Measurements from ENCODE around the gene ATAD3A. TPM values are rescaled to one million over a fixed set of nuclear protein-coding genes. Genes with fewer than 3 reads are reported as not detected.
"Not testable (repeated sequence)": the region's sequence is repeated elsewhere in the genome, so short reads cannot be mapped to it uniquely, and the experiment has no call there.

The ATAD3A gene
- total and polyA plus RNA-seq, 7 experiments from 2014 or later, result 5.4 to 41.3 (median 21.5) TPM

GRCh38 chr1:1510912-1511532 is 940 bp upstream of the ATAD3A start:
- H3K27ac Mint-ChIP-seq, result peak overlapping the region; percentile 81 to 96 (median 90)
- Histone ChIP-seq H3K9me3 (ENCODE audit: control insufficient read depth in 2 of 3, low read length in 3 of 3) (no peaks in the 10 kb centered on the region), H3K27ac (ENCODE audit: low read depth, low read length) (peak overlapping the region; percentile 85), H3K27me3 (ENCODE audit: control insufficient read depth in 2 of 2, insufficient read depth in 2 of 2, low read length in 2 of 2) (no peaks in the 10 kb centered on the region), H3K36me3 (ENCODE audit: control insufficient read depth in 2 of 3, insufficient read depth in 3 of 3, low read length in 3 of 3) (peaks cover 0 to 3% (median 0%) of the 10 kb centered on the region in 3 experiments), H3K4me3 (ENCODE audit: low read length) (peak overlapping the region; percentile 98), H3K4me1 (ENCODE audit: control insufficient read depth in 2 of 2, insufficient read depth in 2 of 2, low read length in 2 of 2) (peaks cover 4 to 5% of the 10 kb centered on the region in 2 donors)
- peaks cover 0 to 1% (median 0%) of the 10 kb centered on the region in 5 donors for H3K36me3 Mint-ChIP-seq
- CTCF ChIA-PET, result interaction anchor here (0.7 kb wide), 1 partner anchor 110 kb away, joined by 5 read pairs; no protein-coding TSS in a partner anchor
- H3K4me1 Mint-ChIP-seq, result peaks cover 6 to 21% (median 14%) of the 10 kb centered on the region in 7 donors
- POLR2A ChIA-PET, result interaction anchor here (0.6 to 1.0 kb wide), 2 partner anchors 23 to 103 kb away, joined by 3 read pairs; no protein-coding TSS in a partner anchor
- intact Hi-C loops (cut with micrococcal nuclease), result loop anchor here (1.0 to 5.0 kb wide), 3 partner anchors 40 to 204 kb away; partner anchors contain the start of genes ACAP3 (in 1 of the 2), ATAD3B (in 1 of the 2), MRPL20 (in 1 of the 2) and PUSL1 (in 1 of the 2)
- ATAC-seq, result no peak
- peak overlapping the region; percentile 82 to 94 (median 89) for H3K4me3 Mint-ChIP-seq
- no peak for DNase-seq
- no peaks in the 10 kb centered on the region for H3K27me3 Mint-ChIP-seq
- H3K9me3 Mint-ChIP-seq, result no peaks in the 10 kb centered on the region

- H3K27me3 Mint-ChIP-seq; POLR2A ChIA-PET; H3K4me3 ChIP-seq (ENCODE audit: low read length); H3K4me1 ChIP-seq (ENCODE audit: control insufficient read depth in 2 of 2, insufficient read depth in 2 of 2, low read length in 2 of 2); H3K27me3 ChIP-seq (ENCODE audit: control insufficient read depth in 2 of 2, insufficient read depth in 2 of 2, low read length in 2 of 2); H3K36me3 Mint-ChIP-seq; H3K9me3 ChIP-seq (ENCODE audit: control insufficient read depth in 2 of 3, low read length in 3 of 3); CTCF ChIA-PET; H3K36me3 ChIP-seq (ENCODE audit: control insufficient read depth in 2 of 3, insufficient read depth in 3 of 3, low read length in 3 of 3); H3K9me3 Mint-ChIP-seq: not testable (repeated sequence)
- DNase-seq (peak in 5 of 9 donors; percentile 19 to 51 (median 23)), ATAC-seq (peak; percentile 21)
- H3K4me3 Mint-ChIP-seq, result peak overlapping the region; percentile 48 to 90 (median 69)
- intact Hi-C loops (cut with micrococcal nuclease), result loop anchor here (1.0 to 5.0 kb wide), 8 partner anchors 42 to 205 kb away; partner anchors contain the start of genes SSU72 (in 2 of the 2), ACAP3 (in 1 of the 2), ATAD3B (in 1 of the 2) and CCNL2 (in 1 of the 2)
- peaks cover 6 to 21% (median 14%) of the 10 kb centered on the region in 7 donors for H3K4me1 Mint-ChIP-seq
- H3K27ac Mint-ChIP-seq, result peak overlapping the region in 2 of 9 donors; percentile 58 to 85
- H3K27ac ChIP-seq (ENCODE audit: low read depth, low read length), result peak overlapping the region; percentile 85
Measured at GRCh38 chr1:1512425-1512824, 463 bp downstream of the ATAD3A start.

- H3K9me3 ChIP-seq (ENCODE audit: control insufficient read depth in 2 of 3, low read length in 3 of 3); ATAC-seq; H3K27me3 Mint-ChIP-seq; DNase-seq; H3K4me1 ChIP-seq (ENCODE audit: control insufficient read depth in 2 of 2, insufficient read depth in 2 of 2, low read length in 2 of 2); H3K4me3 ChIP-seq (ENCODE audit: low read length); CTCF ChIA-PET; H3K27ac ChIP-seq (ENCODE audit: low read depth, low read length); H3K27me3 ChIP-seq (ENCODE audit: control insufficient read depth in 2 of 2, insufficient read depth in 2 of 2, low read length in 2 of 2); H3K9me3 Mint-ChIP-seq; POLR2A ChIA-PET: not testable (repeated sequence)
- H3K36me3 ChIP-seq (ENCODE audit: control insufficient read depth in 2 of 3, insufficient read depth in 3 of 3, low read length in 3 of 3), result peaks cover 0 to 18% (median 0%) of the 10 kb centered on the region in 3 experiments
- H3K36me3 Mint-ChIP-seq, result peaks cover 0 to 10% (median 0%) of the 10 kb centered on the region in 5 donors
- peak overlapping the region in 2 of 9 donors; percentile 45 to 71 for H3K27ac Mint-ChIP-seq
- H3K4me3 Mint-ChIP-seq, result peak overlapping the region in 9 of 10 donors; percentile 56 to 78 (median 63)
- peaks cover 6 to 21% (median 14%) of the 10 kb centered on the region in 7 donors for H3K4me1 Mint-ChIP-seq
- intact Hi-C loops (cut with micrococcal nuclease), result loop anchor here (2.0 to 5.0 kb wide), 5 partner anchors 43 to 206 kb away; partner anchors contain the start of genes ACAP3 (in 1 of the 2), ATAD3B (in 1 of the 2), MIB2 (in 1 of the 2) and PUSL1 (in 1 of the 2)
Measured at GRCh38 chr1:1513675-1514074, 1.7 kb downstream of the ATAD3A start.

GRCh38 chr1:1514376-1514775 is 2.4 kb downstream of the ATAD3A start:
- DNase-seq; POLR2A ChIA-PET; H3K27ac Mint-ChIP-seq; H3K4me1 ChIP-seq (ENCODE audit: control insufficient read depth in 2 of 2, insufficient read depth in 2 of 2, low read length in 2 of 2); H3K27me3 ChIP-seq (ENCODE audit: control insufficient read depth in 2 of 2, insufficient read depth in 2 of 2, low read length in 2 of 2); ATAC-seq; H3K27ac ChIP-seq (ENCODE audit: low read depth, low read length); H3K27me3 Mint-ChIP-seq; H3K9me3 ChIP-seq (ENCODE audit: control insufficient read depth in 2 of 3, low read length in 3 of 3); H3K9me3 Mint-ChIP-seq; CTCF ChIA-PET; H3K4me3 ChIP-seq (ENCODE audit: low read length): not testable (repeated sequence)
- intact Hi-C loops (cut with micrococcal nuclease), result loop anchor here in 1 of 2 donors (5.0 kb wide), 1 partner anchor 207 kb away; the partner anchor contains the start of genes ACAP3 and PUSL1
- peak overlapping the region in 1 of 10 donors; percentile 47 for H3K4me3 Mint-ChIP-seq
- H3K36me3 ChIP-seq (ENCODE audit: control insufficient read depth in 2 of 3, insufficient read depth in 3 of 3, low read length in 3 of 3), result peaks cover 0 to 19% (median 0%) of the 10 kb centered on the region in 3 experiments
- H3K4me1 Mint-ChIP-seq, result peaks cover 6 to 21% (median 14%) of the 10 kb centered on the region in 7 donors
- peaks cover 0 to 11% (median 0%) of the 10 kb centered on the region in 5 donors for H3K36me3 Mint-ChIP-seq

GRCh38 chr1:1516923-1517322 is 5.0 kb downstream of the ATAD3A start:
- H3K27ac Mint-ChIP-seq; H3K27me3 ChIP-seq (ENCODE audit: control insufficient read depth in 2 of 2, insufficient read depth in 2 of 2, low read length in 2 of 2); CTCF ChIA-PET; intact Hi-C loops (cut with micrococcal nuclease); H3K9me3 ChIP-seq (ENCODE audit: control insufficient read depth in 2 of 3, low read length in 3 of 3); H3K9me3 Mint-ChIP-seq; H3K27me3 Mint-ChIP-seq; H3K4me3 Mint-ChIP-seq; ATAC-seq; H3K27ac ChIP-seq (ENCODE audit: low read depth, low read length); H3K4me3 ChIP-seq (ENCODE audit: low read length); DNase-seq; H3K4me1 ChIP-seq (ENCODE audit: control insufficient read depth in 2 of 2, insufficient read depth in 2 of 2, low read length in 2 of 2): not testable (repeated sequence)
- POLR2A ChIA-PET, result interaction anchor here (0.6 kb wide), 1 partner anchor 160 kb away, joined by 3 read pairs; no protein-coding TSS in a partner anchor
- peaks cover 0 to 11% (median 0%) of the 10 kb centered on the region in 5 donors for H3K36me3 Mint-ChIP-seq
- H3K4me1 Mint-ChIP-seq, result peaks cover 0 to 14% (median 7%) of the 10 kb centered on the region in 7 donors
- H3K36me3 ChIP-seq (ENCODE audit: control insufficient read depth in 2 of 3, insufficient read depth in 3 of 3, low read length in 3 of 3), result peaks cover 0 to 30% (median 0%) of the 10 kb centered on the region in 3 experiments

GRCh38 chr1:1517973-1518620 is 6.1 kb downstream of the ATAD3A start:
- Histone ChIP-seq H3K4me3 (ENCODE audit: low read length) (no peak overlapping the region), H3K27me3 (ENCODE audit: control insufficient read depth in 2 of 2, insufficient read depth in 2 of 2, low read length in 2 of 2) (no peaks in the 10 kb centered on the region), H3K27ac (ENCODE audit: low read depth, low read length) (no peak overlapping the region), H3K36me3 (ENCODE audit: control insufficient read depth in 2 of 3, insufficient read depth in 3 of 3, low read length in 3 of 3) (peaks cover 0 to 30% (median 0%) of the 10 kb centered on the region in 3 experiments), H3K4me1 (ENCODE audit: control insufficient read depth in 2 of 2, insufficient read depth in 2 of 2, low read length in 2 of 2) (no peaks in the 10 kb centered on the region), H3K9me3 (ENCODE audit: control insufficient read depth in 2 of 3, low read length in 3 of 3) (no peaks in the 10 kb centered on the region)
- DNase-seq (no peak), ATAC-seq (no peak)
- CTCF ChIA-PET, result no interaction called here
- Mint-ChIP-seq H3K9me3 (no peaks in the 10 kb centered on the region), H3K4me3 (no peak overlapping the region), H3K36me3 (peaks cover 0 to 11% (median 0%) of the 10 kb centered on the region in 5 donors), H3K27ac (peak overlapping the region in 2 of 9 donors; percentile 28 to 74), H3K4me1 (peaks cover 0 to 14% (median 7%) of the 10 kb centered on the region in 7 donors), H3K27me3 (no peaks in the 10 kb centered on the region)
- intact Hi-C loops (cut with micrococcal nuclease), result no loop called here
- POLR2A ChIA-PET, result no interaction called here

All from naive thymus-derived CD4-positive, alpha-beta T cell (primary cell).